Right ventricle myocardium inferior (tissue), 1 donor: ENCODE measurements around the gene C2orf81. TPM values are rescaled to one million over a fixed set of nuclear protein-coding genes. Genes with fewer than 3 reads are reported as not detected.
A peak's percentile ranks its signal among the peaks of the same experiment; 100 is the strongest.
"Not testable (repeated sequence)": the region's sequence is repeated elsewhere in the genome, so short reads cannot be mapped to it uniquely, and the experiment has no call there.

Source experiments
- ATAC-seq: fragments of 200-7000 bp; cut with Tn5 transposase; one replicate; pipeline ENCODE4 v1.9.1; 2020; ENCODE audit warnings: mild to moderate bottlenecking, moderate library complexity
- DNase-seq: peaks from one replicate; pipeline ENCODE4 v3.0.0; 2021; ENCODE audit errors: missing footprints
- intact Hi-C: fragments of 100-400 bp; cut with DNase I; formaldehyde crosslinking; loops from one replicate; pipeline ENCODE4 v1.11.0; 2022
- total RNA-seq: library from RNA; stranded (reverse); fragmentation: NEBNext Ultra II Directional; extraction: Animal tissue kit (Norgen Biotek cat#: 25700); gene quantifications from one replicate; pipeline ENCODE4 v1.2.1, GENCODE V29; 2021
- donor health status: DM: no; HTN: yes; CAD: no; lungs with severe emphysema.

Gene C2orf81
- total RNA-seq, 1 donor from 2014 or later = 1.1 TPM

- DNase-seq = no peak
- no peak for ATAC-seq
- intact Hi-C loops = no loop called here
Observed at GRCh38 chr2:74447230-74447999, 26.0 kb upstream of the C2orf81 start.

GRCh38 chr2:74444498-74445318 lies 23.3 kb upstream of the C2orf81 start:
- DNase-seq (no peak), ATAC-seq (no peak)
- intact Hi-C loops = no loop called here

GRCh38 chr2:74442483-74443297 lies 21.3 kb upstream of the C2orf81 start:
- intact Hi-C loops, DNase-seq, ATAC-seq: not testable (repeated sequence)

GRCh38 chr2:74441690-74442482 lies 20.5 kb upstream of the C2orf81 start, which contains the start of gene RTKN:
Gene RTKN, minus strand, starts transcription at chr2:74441937. Its CDS starts 121 bp downstream, at chr2:74441816.
- intact Hi-C loops = no loop called here
- DNase-seq = no peak
- ATAC-seq = peak; percentile 6

- DNase-seq (no peak), ATAC-seq (peak; percentile 7)
- intact Hi-C loops = no loop called here
Observed at GRCh38 chr2:74441170-74441689, 19.8 kb upstream of the C2orf81 start.

- DNase-seq (peak; percentile 94), ATAC-seq (peak; percentile 94)
- intact Hi-C loops = no loop called here
Observed at GRCh38 chr2:74440378-74441169, 19.2 kb upstream of the C2orf81 start.

GRCh38 chr2:74439803-74440377 lies 18.5 kb upstream of the C2orf81 start:
- ATAC-seq (peak; percentile 70), DNase-seq (peak; percentile 92)
- intact Hi-C loops = no loop called here

GRCh38 chr2:74439373-74439772 lies 18.0 kb upstream of the C2orf81 start:
- DNase-seq = no peak
- intact Hi-C loops = no loop called here
- ATAC-seq = no peak

- intact Hi-C loops = no loop called here
- no peak for ATAC-seq
- DNase-seq = no peak
Observed at GRCh38 chr2:74438248-74438647, 16.8 kb upstream of the C2orf81 start.

GRCh38 chr2:74436848-74437695 lies 15.7 kb upstream of the C2orf81 start:
- no peak for DNase-seq
- no peak for ATAC-seq
- intact Hi-C loops = no loop called here

- intact Hi-C loops = no loop called here
- DNase-seq = no peak
- ATAC-seq = no peak
Observed at GRCh38 chr2:74436111-74436805, 14.8 kb upstream of the C2orf81 start.

GRCh38 chr2:74430502-74430901 lies 9.1 kb upstream of the C2orf81 start:
- ATAC-seq (no peak), DNase-seq (no peak)
- intact Hi-C loops = no loop called here

- ATAC-seq = no peak
- DNase-seq = no peak
- intact Hi-C loops = no loop called here
Observed at GRCh38 chr2:74429487-74430451, 8.3 kb upstream of the C2orf81 start.

GRCh38 chr2:74428675-74429074 lies 7.3 kb upstream of the C2orf81 start:
- DNase-seq = no peak
- intact Hi-C loops = no loop called here
- ATAC-seq = no peak

- intact Hi-C loops = no loop called here
- no peak for ATAC-seq
- DNase-seq = no peak
Observed at GRCh38 chr2:74427551-74427950, 6.1 kb upstream of the C2orf81 start.
